ENCODE results near the gene STIMATE.

DNA sequence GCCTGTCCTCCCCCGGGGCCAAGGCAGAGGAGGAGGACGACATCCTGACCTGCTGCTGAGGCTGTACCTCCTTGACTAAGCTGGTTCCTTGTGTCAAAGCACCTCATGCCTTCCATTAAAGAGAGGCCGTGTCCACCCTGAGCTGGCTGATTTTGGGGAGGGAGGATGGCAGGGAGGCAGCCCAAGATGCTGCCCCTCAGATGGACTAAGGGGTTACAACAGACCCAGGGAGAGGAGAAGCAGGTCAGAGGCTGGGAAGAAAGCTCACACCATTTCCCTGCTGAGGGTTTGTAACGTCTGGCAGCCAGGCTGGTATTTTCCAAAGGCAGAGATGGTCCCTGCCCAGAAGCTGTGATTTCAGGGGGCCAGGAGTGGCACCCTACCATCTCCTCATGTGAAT lies 105.4 kb downstream of the STIMATE start:
- TF ChIP-seq CTCF (IDR thresholded peaks at IDR 0.05): no peak
- no peak for TF ChIP-seq POLR2A (IDR thresholded peaks at IDR 0.05)
